OCI-LY1 (cell line): ENCODE measurements around the gene PHLDA2.

ENCODE experiments used
- CTCF ChIP-seq: fragments of 200-600 bp; sonication (generic), shearing (Covaris generic); IDR thresholded peaks from 2 replicates; pipeline ENCODE4 v1.5.1; 2017; ENCODE audit warnings: mild to moderate bottlenecking, antibody characterized with exemption, low read length, moderate library complexity, mixed read lengths
- EZH2 ChIP-seq: fragments of 200-600 bp; sonication (generic), shearing (Covaris generic); IDR thresholded peaks from 2 replicates; pipeline ENCODE4 v1.8.0; 2017; ENCODE audit warnings: borderline replicate concordance, mixed run types, mild to moderate bottlenecking, antibody characterized with exemption, low read length, moderate library complexity, mixed read lengths

- TF ChIP-seq CTCF, result no peak
- TF ChIP-seq EZH2, result no peak
Observed at GRCh38 chr11:2896047-2896446, 33.2 kb downstream of the PHLDA2 start.
